Spleen (tissue), 11 donors: ENCODE results near the gene MED10. TPM values are rescaled to one million over a fixed set of nuclear protein-coding genes. Genes with fewer than 3 reads are reported as not detected.

Source experiments
- DNase-seq: peaks from one replicate; pipeline ENCODE4 v3.0.0-alpha.2; 2020
- H3K27ac ChIP-seq, 8 donors: fragments of 200-600 bp; sonication (generic) in 7 of 8; 1 replicate in 4 of 8; 2 replicates in 4 of 8; pipeline versions ENCODE4 v1.5.0 to v1.8.0; 2016 to 2021; ENCODE audit warnings: inconsistent platforms in 4 of 8, mild to moderate bottlenecking in 4 of 8, moderate library complexity in 1 of 8
- H3K27me3 ChIP-seq, 7 donors: fragments of 200-600 bp; sonication (generic) in 6 of 7; replicated peaks in 1 of 7; 1 replicate in 4 of 7; 2 replicates in 3 of 7; pipeline versions ENCODE4 v1.5.0 to v1.8.0; 2016 to 2021; ENCODE audit warnings: inconsistent platforms in 3 of 7, mild to moderate bottlenecking in 1 of 7
- H3K36me3 ChIP-seq, 6 donors: fragments of 200-600 bp; sonication (generic) in 5 of 6; 1 replicate in 4 of 6; 2 replicates in 2 of 6; pipeline versions ENCODE4 v1.5.0 to v1.8.0; 2016 to 2021; ENCODE audit warnings: inconsistent platforms in 2 of 6
- H3K4me1 ChIP-seq, 6 donors: fragments of 200-600 bp; sonication (generic) in 5 of 6; 1 replicate in 3 of 6; 2 replicates in 3 of 6; pipeline versions ENCODE4 v1.5.0 to v1.8.0; 2016 to 2021; ENCODE audit warnings: inconsistent platforms in 3 of 6
- H3K4me3 ChIP-seq, 8 donors: fragments of 200-600 bp; sonication (generic) in 7 of 8; 1 replicate in 4 of 8; 2 replicates in 4 of 8; pipeline versions ENCODE4 v1.5.0 to v1.8.0; 2016 to 2021; ENCODE audit warnings: inconsistent platforms in 4 of 8, mild to moderate bottlenecking in 4 of 8, moderate library complexity in 2 of 8
- H3K9me3 ChIP-seq, 8 donors: fragments of 200-600 bp; sonication (generic) in 7 of 8; 1 replicate in 4 of 8; 2 replicates in 4 of 8; pipeline versions ENCODE4 v1.5.0 to v1.8.0; 2016 to 2021; ENCODE audit warnings: inconsistent platforms in 4 of 8
- POLR2A ChIP-seq, 3 donors: fragments of 450-650 bp; IDR thresholded peaks; one replicate each; pipeline ENCODE4 v1.5.1; 2017; ENCODE audit warnings: antibody characterized with exemption in 3 of 3, mild to moderate bottlenecking in 1 of 3
- POLR2AphosphoS5 ChIP-seq, 3 donors: sonication (generic); formaldehyde crosslinking; IDR thresholded peaks; one replicate each; pipeline ENCODE4 v1.5.1; 2017; ENCODE audit warnings: antibody characterized with exemption in 3 of 3
- WGBS, 5 donors: extraction: QIAGEN DNeasy Blood & Tissue Kit in 3 of 5; methylation state at CpG; one replicate each; pipeline versions ENCODE4 v1.1.5 to v1.1.7; 2013 to 2018; 5-methylcytosine and 5-hydroxymethylcytosine counted together
- intact Hi-C: fragments of 100-400 bp; cut with DNase I; formaldehyde crosslinking; loops from one replicate; pipeline ENCODE4 v1.15.0; 2023; ENCODE audit warnings: low total_unique reads
- polyA plus RNA-seq, 3 donors: library from polyadenylated mRNA; stranded (reverse); fragments of 200-250 nt; gene quantifications; one replicate each; pipeline ENCODE4 v1.2.1, GENCODE V29; 2013
- total RNA-seq, 7 donors: library from RNA; depleted of rRNA in 3 of 7; stranded (reverse); fragments of >200 nt in 3 of 7; fragmentation: NEBNext Ultra II Directional in 4 of 7; extraction: Animal tissue kit (Norgen Biotek cat#: 25700) in 4 of 7; gene quantifications; one replicate each; pipeline versions ENCODE4 v1.1.0 to v1.2.1, GENCODE V29; 2016 to 2021
- TF ChIP-seq, protein P1 (sequence below), 11 experiments: fragments of 200-600 bp in 7 of 11; fragments of 450-650 bp in 4 of 11; sonication (generic) in 4 of 11; IDR thresholded peaks in 8 of 11; conservative IDR thresholded peaks in 3 of 11; 1 replicate in 7 of 11; 2 replicates in 4 of 11; pipeline versions ENCODE4 v1.4.0 to v1.8.0; 2016 to 2021; ENCODE audit warnings: antibody characterized with exemption in 11 of 11, inconsistent platforms in 4 of 11, mild to moderate bottlenecking in 1 of 11
- donor health status: healthy with polysubstance abuse.
- donor health status: DM: no; HTN: no; CAD: no; lungs with moderate emphysema.
- donor health status: DM: no; HTN: no; CAD: no.
- donor health status: Bipolar disorder and iron deficiency.
- donor health status: healthy.
- donor health status: DM: no; HTN: no; CAD: no.
- donor health status: DM: yes; HTN: yes; CAD: no.

The MED10 gene
- total and polyA plus RNA-seq, 10 donors = 31.9 to 50.4 (median 43.6) TPM

DNA sequence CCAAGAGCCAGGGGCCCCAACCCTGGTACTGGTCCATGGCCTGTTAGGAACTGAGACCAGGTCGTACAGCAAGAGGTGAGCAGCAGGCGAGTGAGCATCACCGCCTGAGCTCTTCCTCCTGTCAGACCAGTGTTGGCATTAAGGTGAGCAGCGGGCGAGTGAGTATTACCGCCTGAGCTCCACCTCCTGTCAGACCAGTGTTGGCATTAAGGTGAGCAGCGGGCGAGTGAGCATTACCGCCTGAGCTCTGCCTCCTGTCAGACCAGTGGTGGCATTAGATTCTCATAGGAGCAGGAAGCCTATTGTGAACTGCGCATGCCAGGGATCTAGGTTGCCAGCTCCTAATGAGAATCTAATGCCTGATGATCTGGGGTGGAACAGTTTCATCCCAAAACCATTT, 39.3 kb upstream of the MED10 start:
- WGBS, 5 donors = 84 to 96% (median 91%) methylated on average over 8 to 10 of the region's 10 CpGs
- Histone ChIP-seq H3K27ac (no peak overlapping the region), H3K4me3 (no peak overlapping the region), H3K9me3 (no peaks in the 10 kb centered on the region), H3K4me1 (no peaks in the 10 kb centered on the region), H3K27me3 (peaks cover 0 to 7% (median 0%) of the 10 kb centered on the region in 7 donors), H3K36me3 (no peaks in the 10 kb centered on the region)
- TF ChIP-seq, protein P1, sequence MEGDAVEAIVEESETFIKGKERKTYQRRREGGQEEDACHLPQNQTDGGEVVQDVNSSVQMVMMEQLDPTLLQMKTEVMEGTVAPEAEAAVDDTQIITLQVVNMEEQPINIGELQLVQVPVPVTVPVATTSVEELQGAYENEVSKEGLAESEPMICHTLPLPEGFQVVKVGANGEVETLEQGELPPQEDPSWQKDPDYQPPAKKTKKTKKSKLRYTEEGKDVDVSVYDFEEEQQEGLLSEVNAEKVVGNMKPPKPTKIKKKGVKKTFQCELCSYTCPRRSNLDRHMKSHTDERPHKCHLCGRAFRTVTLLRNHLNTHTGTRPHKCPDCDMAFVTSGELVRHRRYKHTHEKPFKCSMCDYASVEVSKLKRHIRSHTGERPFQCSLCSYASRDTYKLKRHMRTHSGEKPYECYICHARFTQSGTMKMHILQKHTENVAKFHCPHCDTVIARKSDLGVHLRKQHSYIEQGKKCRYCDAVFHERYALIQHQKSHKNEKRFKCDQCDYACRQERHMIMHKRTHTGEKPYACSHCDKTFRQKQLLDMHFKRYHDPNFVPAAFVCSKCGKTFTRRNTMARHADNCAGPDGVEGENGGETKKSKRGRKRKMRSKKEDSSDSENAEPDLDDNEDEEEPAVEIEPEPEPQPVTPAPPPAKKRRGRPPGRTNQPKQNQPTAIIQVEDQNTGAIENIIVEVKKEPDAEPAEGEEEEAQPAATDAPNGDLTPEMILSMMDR (IDR thresholded peaks at IDR 0.05 in 8 of 11, conservative IDR thresholded peaks at IDR 0.05 in 3 of 11) = no peak
- TF ChIP-seq POLR2AphosphoS5 (IDR thresholded peaks at IDR 0.05) (no peak), POLR2A (IDR thresholded peaks at IDR 0.05) (no peak)
- intact Hi-C loops = no loop called here
- no peak for DNase-seq

DNA sequence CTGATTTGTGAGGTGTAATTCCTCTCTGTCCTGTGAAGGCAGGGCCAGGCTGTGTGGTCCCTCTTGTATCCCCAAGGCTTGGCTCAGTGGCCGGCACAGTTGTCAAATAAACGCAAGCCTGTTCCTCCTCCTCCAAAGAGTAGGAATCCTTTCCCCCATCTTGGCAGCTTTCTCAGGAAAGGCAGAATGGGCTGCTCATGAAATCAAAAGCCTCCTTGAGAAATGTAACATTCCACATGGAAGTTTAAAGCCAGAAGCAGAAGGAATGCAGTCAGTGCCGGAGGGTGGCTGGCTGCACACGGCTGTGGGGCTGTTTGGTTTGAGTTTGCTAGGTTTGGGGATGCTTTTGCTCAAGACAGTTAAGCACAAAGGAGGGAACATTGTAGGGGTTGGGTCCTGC, 34.5 kb upstream of the MED10 start:
- no peak for DNase-seq
- Histone ChIP-seq H3K4me1 (no peaks in the 10 kb centered on the region), H3K9me3 (no peaks in the 10 kb centered on the region), H3K27ac (no peak overlapping the region), H3K4me3 (no peak overlapping the region), H3K36me3 (no peaks in the 10 kb centered on the region), H3K27me3 (no peaks in the 10 kb centered on the region)
- TF ChIP-seq, protein P1 (IDR thresholded peaks at IDR 0.05 in 8 of 11, conservative IDR thresholded peaks at IDR 0.05 in 3 of 11) = no peak
- TF ChIP-seq POLR2A (IDR thresholded peaks at IDR 0.05) = no peak
- TF ChIP-seq POLR2AphosphoS5 (IDR thresholded peaks at IDR 0.05) = no peak
- intact Hi-C loops = no loop called here
- WGBS, 5 donors = 74 to 87% (median 83%) methylated on average over 4 of the region's 4 CpGs

DNA sequence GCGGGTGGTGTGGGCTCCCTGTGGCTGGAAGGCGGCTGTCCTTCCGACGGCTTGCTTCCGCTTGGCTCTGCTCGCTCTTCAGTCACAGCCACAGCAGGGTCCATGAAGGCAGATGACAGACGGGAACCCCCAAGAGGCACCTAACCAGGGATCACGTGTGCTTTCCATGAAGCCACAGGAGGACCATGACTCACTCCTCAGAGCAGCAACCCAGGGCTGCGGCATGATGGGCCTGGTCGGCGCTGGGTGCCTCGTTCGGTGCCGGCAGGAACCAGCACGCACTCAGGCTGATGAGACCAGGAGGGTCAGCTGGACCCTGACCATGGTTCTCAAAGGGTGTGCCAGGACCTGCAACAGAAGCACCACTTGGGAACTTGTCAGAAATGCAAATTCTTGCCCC, 32.8 kb upstream of the MED10 start:
- H3K9me3 ChIP-seq = no peaks in the 10 kb centered on the region
- DNase-seq = no peak
- TF ChIP-seq POLR2AphosphoS5 (IDR thresholded peaks at IDR 0.05) (no peak), POLR2A (IDR thresholded peaks at IDR 0.05) (no peak)
- TF ChIP-seq, protein P1 (IDR thresholded peaks at IDR 0.05 in 8 of 11, conservative IDR thresholded peaks at IDR 0.05 in 3 of 11) = no peak
- H3K4me1 ChIP-seq = no peaks in the 10 kb centered on the region
- no peak overlapping the region for H3K4me3 ChIP-seq
- intact Hi-C loops = no loop called here
- 88 to 94% (median 93%) methylated on average over 11 to 15 of the region's 15 CpGs for WGBS, 5 donors
- H3K27ac ChIP-seq = no peak overlapping the region
- H3K36me3 ChIP-seq = no peaks in the 10 kb centered on the region
- H3K27me3 ChIP-seq = peaks cover 0 to 6% (median 0%) of the 10 kb centered on the region in 7 donors

DNA sequence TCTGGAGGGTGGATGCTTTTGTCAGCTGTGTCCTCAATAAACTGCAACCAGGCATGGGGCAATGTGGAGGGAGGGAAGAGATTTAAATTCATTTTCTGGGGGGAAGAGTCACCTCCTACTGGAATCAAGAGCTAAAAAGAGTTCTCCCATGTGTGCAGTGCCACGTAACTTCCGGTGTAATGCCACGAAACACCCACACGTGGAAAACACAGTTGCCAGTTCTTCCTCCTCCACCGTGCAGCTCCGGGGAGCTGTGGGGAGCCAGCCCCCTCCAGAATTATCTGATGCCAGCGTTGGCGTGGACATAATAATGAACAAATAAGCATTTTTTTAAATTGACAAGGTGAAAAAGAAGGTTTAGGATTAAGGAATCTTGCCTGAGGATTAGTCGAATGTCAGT, 32.1 kb upstream of the MED10 start:
- no peak for DNase-seq
- Histone ChIP-seq H3K9me3 (no peaks in the 10 kb centered on the region), H3K27me3 (peaks cover 0 to 6% (median 0%) of the 10 kb centered on the region in 7 donors), H3K4me3 (no peak overlapping the region), H3K27ac (no peak overlapping the region), H3K36me3 (no peaks in the 10 kb centered on the region), H3K4me1 (no peaks in the 10 kb centered on the region)
- 84 to 93% (median 88%) methylated on average over 9 of the region's 9 CpGs for WGBS, 5 donors
- no peak for TF ChIP-seq POLR2AphosphoS5 (IDR thresholded peaks at IDR 0.05)
- TF ChIP-seq, protein P1 (IDR thresholded peaks at IDR 0.05 in 8 of 11, conservative IDR thresholded peaks at IDR 0.05 in 3 of 11) = no peak
- TF ChIP-seq POLR2A (IDR thresholded peaks at IDR 0.05) = no peak
- intact Hi-C loops = no loop called here
